Embryonic facial prominence (tissue), 1 donor: Measurements from ENCODE around the gene EMD.
"Not testable (repeated sequence)": the region's sequence is repeated elsewhere in the genome, so short reads cannot be mapped to it uniquely, and the experiment has no call there.

Experiments used
- DNase-seq: peaks from one replicate; pipeline ENCODE4 v3.0.0-alpha.2; 2016; ENCODE audit errors: extremely low spot score

The EMD gene

GRCh38 chrX:154378799-154379568 is at the start of gene EMD:
Gene EMD (plus strand): TSS chrX:154379295. CDS start chrX:154379485, 190 bp downstream.
- DNase-seq = peak; percentile 93

- DNase-seq = no peak
Measured at GRCh38 chrX:154332561-154332960, 46.5 kb upstream of the EMD start.

GRCh38 chrX:154333116-154333515 is 46.0 kb upstream of the EMD start:
- DNase-seq = no peak

GRCh38 chrX:154333837-154334271 is 45.2 kb upstream of the EMD start:
- no peak for DNase-seq

- DNase-seq = no peak
Measured at GRCh38 chrX:154334496-154334895, 44.6 kb upstream of the EMD start.

- DNase-seq = not testable (repeated sequence)
Measured at GRCh38 chrX:154341399-154342298, 37.4 kb upstream of the EMD start.

- DNase-seq = not testable (repeated sequence)
Measured at GRCh38 chrX:154343063-154343462, 36.0 kb upstream of the EMD start.

- not testable (repeated sequence) for DNase-seq
Measured at GRCh38 chrX:154343620-154344019, 35.5 kb upstream of the EMD start.

GRCh38 chrX:154348114-154348531 is 31.0 kb upstream of the EMD start:
- no peak for DNase-seq

GRCh38 chrX:154348646-154349358 is 30.3 kb upstream of the EMD start:
- DNase-seq = no peak

- DNase-seq = no peak
Measured at GRCh38 chrX:154349359-154349935, 29.6 kb upstream of the EMD start.

- DNase-seq = no peak
Measured at GRCh38 chrX:154349979-154350378, 29.1 kb upstream of the EMD start.

- DNase-seq = no peak
Measured at GRCh38 chrX:154350429-154351182, 28.5 kb upstream of the EMD start.

- no peak for DNase-seq
Measured at GRCh38 chrX:154351183-154352011, 27.7 kb upstream of the EMD start.

- DNase-seq = no peak
Measured at GRCh38 chrX:154352012-154352401, 27.1 kb upstream of the EMD start.

GRCh38 chrX:154352466-154352865 is 26.6 kb upstream of the EMD start:
- DNase-seq = no peak

- DNase-seq = no peak
Measured at GRCh38 chrX:154353172-154353843, 25.8 kb upstream of the EMD start.

- DNase-seq = no peak
Measured at GRCh38 chrX:154354013-154354412, 25.1 kb upstream of the EMD start.

- DNase-seq = no peak
Measured at GRCh38 chrX:154354516-154354915, 24.6 kb upstream of the EMD start.
